ENCODE measurements around the gene PRDM15. TPM values are rescaled to one million over a fixed set of nuclear protein-coding genes. Genes with fewer than 3 reads are reported as not detected.

The PRDM15 gene
- total RNA-seq, 1 donor from 2014 or later, result 16.2 TPM

GRCh38 chr21:41775149-41775472, 104.0 kb downstream of the PRDM15 start:
- H3K4me1 Mint-ChIP-seq (ENCODE audit: low read depth), result peaks cover 35% of the 10 kb centered on the region
- H3K36me3 Mint-ChIP-seq (ENCODE audit: insufficient read depth), result no peaks in the 10 kb centered on the region
- DNase-seq (ENCODE audit: low spot score, unreplicated experiment), result no peak
- H3K27me3 Mint-ChIP-seq, result peaks cover 36% of the 10 kb centered on the region
- no peak overlapping the region for H3K4me3 Mint-ChIP-seq (ENCODE audit: low read depth)
- no peak for TF ChIP-seq CTCF (IDR thresholded peaks at IDR 0.05; ENCODE audit: unreplicated experiment)
- no peaks in the 10 kb centered on the region for H3K9me3 Mint-ChIP-seq (ENCODE audit: low read depth)
- H3K27ac Mint-ChIP-seq, result no peak overlapping the region

GRCh38 chr21:41774467-41775148, 104.5 kb downstream of the PRDM15 start:
- H3K9me3 Mint-ChIP-seq (ENCODE audit: low read depth), result no peaks in the 10 kb centered on the region
- no peak for TF ChIP-seq CTCF (IDR thresholded peaks at IDR 0.05; ENCODE audit: unreplicated experiment)
- peaks cover 36% of the 10 kb centered on the region for H3K4me1 Mint-ChIP-seq (ENCODE audit: low read depth)
- no peaks in the 10 kb centered on the region for H3K36me3 Mint-ChIP-seq (ENCODE audit: insufficient read depth)
- no peak overlapping the region for H3K27ac Mint-ChIP-seq
- peaks cover 41% of the 10 kb centered on the region for H3K27me3 Mint-ChIP-seq
- no peak for DNase-seq (ENCODE audit: low spot score, unreplicated experiment)
- H3K4me3 Mint-ChIP-seq (ENCODE audit: low read depth), result no peak overlapping the region

GRCh38 chr21:41772351-41773080, 106.6 kb downstream of the PRDM15 start:
- Mint-ChIP-seq H3K4me1 (ENCODE audit: low read depth) (peaks cover 46% of the 10 kb centered on the region), H3K36me3 (ENCODE audit: insufficient read depth) (no peaks in the 10 kb centered on the region), H3K4me3 (ENCODE audit: low read depth) (no peak overlapping the region), H3K9me3 (ENCODE audit: low read depth) (no peaks in the 10 kb centered on the region), H3K27ac (no peak overlapping the region), H3K27me3 (peaks cover 52% of the 10 kb centered on the region)
- DNase-seq (ENCODE audit: low spot score, unreplicated experiment), result no peak
- TF ChIP-seq CTCF (IDR thresholded peaks at IDR 0.05; ENCODE audit: unreplicated experiment), result no peak

GRCh38 chr21:41771625-41771945, 107.6 kb downstream of the PRDM15 start:
- peaks cover 55% of the 10 kb centered on the region for H3K27me3 Mint-ChIP-seq
- DNase-seq (ENCODE audit: low spot score, unreplicated experiment), result no peak
- no peak for TF ChIP-seq CTCF (IDR thresholded peaks at IDR 0.05; ENCODE audit: unreplicated experiment)
- H3K4me1 Mint-ChIP-seq (ENCODE audit: low read depth), result peaks cover 46% of the 10 kb centered on the region
- no peaks in the 10 kb centered on the region for H3K36me3 Mint-ChIP-seq (ENCODE audit: insufficient read depth)
- no peaks in the 10 kb centered on the region for H3K9me3 Mint-ChIP-seq (ENCODE audit: low read depth)
- no peak overlapping the region for H3K27ac Mint-ChIP-seq
- no peak overlapping the region for H3K4me3 Mint-ChIP-seq (ENCODE audit: low read depth)

- H3K4me1 Mint-ChIP-seq (ENCODE audit: low read depth), result peaks cover 46% of the 10 kb centered on the region
- no peak for DNase-seq (ENCODE audit: low spot score, unreplicated experiment)
- no peak for TF ChIP-seq CTCF (IDR thresholded peaks at IDR 0.05; ENCODE audit: unreplicated experiment)
- H3K4me3 Mint-ChIP-seq (ENCODE audit: low read depth), result no peak overlapping the region
- H3K27me3 Mint-ChIP-seq, result peaks cover 55% of the 10 kb centered on the region
- no peaks in the 10 kb centered on the region for H3K9me3 Mint-ChIP-seq (ENCODE audit: low read depth)
- no peak overlapping the region for H3K27ac Mint-ChIP-seq
- no peaks in the 10 kb centered on the region for H3K36me3 Mint-ChIP-seq (ENCODE audit: insufficient read depth)
These were observed 108.1 kb downstream of the PRDM15 start for GRCh38 chr21:41770901-41771624.

All from progenitor cell of endocrine pancreas (in vitro differentiated cells).